NCI-H2029 treated with DMSO at 0.1 percent for 48 hours (cell line): ENCODE data around the gene SMARCAD1.
"Not testable (repeated sequence)": the region's sequence is repeated elsewhere in the genome, so short reads cannot be mapped to it uniquely, and the experiment has no call there.

Source experiments
- DNase-seq: peaks from one replicate; lab custom pipeline; 2025; lab: John Stamatoyannopoulos, UW

The SMARCAD1 gene

GRCh38 chr4:94232519-94232918, 24.9 kb downstream of the SMARCAD1 start:
- DNase-seq: no peak

- DNase-seq: no peak
Measured at GRCh38 chr4:94235825-94236224, 28.2 kb downstream of the SMARCAD1 start.

- DNase-seq: no peak
Measured at GRCh38 chr4:94237271-94237670, 29.6 kb downstream of the SMARCAD1 start.

- DNase-seq: no peak
Measured at GRCh38 chr4:94238160-94238559, 30.5 kb downstream of the SMARCAD1 start.

GRCh38 chr4:94240384-94240783, 32.7 kb downstream of the SMARCAD1 start:
- no peak for DNase-seq

GRCh38 chr4:94244087-94244828, 36.6 kb downstream of the SMARCAD1 start:
- no peak for DNase-seq

GRCh38 chr4:94244829-94245185, 37.1 kb downstream of the SMARCAD1 start:
- no peak for DNase-seq

GRCh38 chr4:94251094-94251493, 43.4 kb downstream of the SMARCAD1 start:
- DNase-seq: no peak

GRCh38 chr4:94253036-94253435, 45.4 kb downstream of the SMARCAD1 start:
- DNase-seq: no peak

- no peak for DNase-seq
Measured at GRCh38 chr4:94256144-94256783, 48.6 kb downstream of the SMARCAD1 start.

- DNase-seq: no peak
Measured at GRCh38 chr4:94256828-94257227, 49.2 kb downstream of the SMARCAD1 start.

- no peak for DNase-seq
Measured at GRCh38 chr4:94262163-94263016, 54.7 kb downstream of the SMARCAD1 start.

- DNase-seq: no peak
Measured at GRCh38 chr4:94267037-94267436, 59.4 kb downstream of the SMARCAD1 start.

GRCh38 chr4:94271248-94271647, 63.6 kb downstream of the SMARCAD1 start:
- no peak for DNase-seq

GRCh38 chr4:94274912-94275311, 67.2 kb downstream of the SMARCAD1 start:
- no peak for DNase-seq

- DNase-seq: no peak
Measured at GRCh38 chr4:94276204-94276603, 68.5 kb downstream of the SMARCAD1 start.

- no peak for DNase-seq
Measured at GRCh38 chr4:94277534-94277933, 69.9 kb downstream of the SMARCAD1 start.

GRCh38 chr4:94278781-94279180, 71.1 kb downstream of the SMARCAD1 start:
- no peak for DNase-seq

GRCh38 chr4:94284889-94285288, 77.2 kb downstream of the SMARCAD1 start:
- DNase-seq: no peak

GRCh38 chr4:94285666-94286065, 78.0 kb downstream of the SMARCAD1 start:
- peak; percentile 14 for DNase-seq

- no peak for DNase-seq
Measured at GRCh38 chr4:94290245-94290644, 82.6 kb downstream of the SMARCAD1 start.

GRCh38 chr4:94293981-94294380, 86.3 kb downstream of the SMARCAD1 start:
- DNase-seq: not testable (repeated sequence)

GRCh38 chr4:94295473-94295872, 87.8 kb downstream of the SMARCAD1 start:
- not testable (repeated sequence) for DNase-seq
